IMR-90 (cell line): ENCODE measurements around the gene IGF2. TPM values are rescaled to one million over a fixed set of nuclear protein-coding genes. Genes with fewer than 3 reads are reported as not detected.

Experiments
- ATAC-seq: fragments of 200-7000 bp; cut with Tn5 transposase; 2 replicates; pipeline ENCODE4 v1.9.1; 2020; ENCODE audit warnings: low read depth, mild to moderate bottlenecking, moderate library complexity
- BruUV-seq: library from RNA; stranded (reverse); fragments of 400-500 nt; replicated peaks from 2 replicates; lab custom pipeline; 2021; lab: Mats Ljungman, UMichigan
- CTCF ChIA-PET: fragments of 300-600 bp; formaldehyde crosslinking; extraction: SDS; loops from one replicate; lab custom pipeline; 2021; ENCODE audit warnings: antibody characterized with exemption; lab: Yijun Ruan, JAX
- POLR2A ChIA-PET: fragments of 300-600 bp; sonication (Branson Sonifier 250); formaldehyde crosslinking; loops from one replicate; lab custom pipeline; 2022; ENCODE audit warnings: antibody characterized with exemption; ENCODE audit not compliant: unreplicated experiment; lab: Charles Lee
- DNase-seq: peaks from one replicate; pipeline ENCODE4 v3.0.0; 2013
- H2AFZ ChIP-seq: replicated peaks from 2 replicates; pipeline ENCODE3; 2013; ENCODE audit warnings: low read length, mild to moderate bottlenecking; ENCODE audit not compliant: poor library complexity
- H2AK5ac ChIP-seq: 2 replicates; pipeline ENCODE4 v1.6.1; 2013; ENCODE audit warnings: low read depth, low read length, inconsistent platforms
- H2AK9ac ChIP-seq: replicated peaks from 2 replicates; pipeline ENCODE3; 2013; ENCODE audit warnings: mild to moderate bottlenecking, low read depth, low read length, moderate library complexity; ENCODE audit not compliant: poor library complexity
- H2BK120ac ChIP-seq: 2 replicates; pipeline ENCODE4 v1.6.1; 2013; ENCODE audit warnings: low read depth, low read length, inconsistent platforms
- H2BK15ac ChIP-seq: 3 replicates; pipeline ENCODE4 v1.6.1; 2013; ENCODE audit warnings: low read depth, low read length, inconsistent platforms
- H2BK20ac ChIP-seq: 2 replicates; pipeline ENCODE4 v1.6.1; 2013; ENCODE audit warnings: low read depth, mild to moderate bottlenecking, inconsistent platforms, low read length, moderate library complexity
- H2BK5ac ChIP-seq: 2 replicates; pipeline ENCODE4 v1.6.1; 2013; ENCODE audit warnings: mild to moderate bottlenecking, low read depth, low read length, inconsistent platforms; ENCODE audit not compliant: poor library complexity, severe bottlenecking
- H3K14ac ChIP-seq: replicated peaks from 2 replicates; pipeline ENCODE4 v1.6.1; 2013; ENCODE audit warnings: low read depth, low read length, inconsistent platforms
- H3K18ac ChIP-seq: 2 replicates; pipeline ENCODE4 v1.6.1; 2013; ENCODE audit warnings: low read depth, low read length, control low read depth
- H3K23ac ChIP-seq: 2 replicates; pipeline ENCODE4 v1.6.1; 2013; ENCODE audit warnings: low read depth, low read length, inconsistent platforms
- H3K27ac ChIP-seq: 2 replicates; pipeline ENCODE4 v1.5.1; 2013; ENCODE audit warnings: mild to moderate bottlenecking, control low read depth, low read length; ENCODE audit not compliant: insufficient read depth
- H3K27me3 ChIP-seq: 2 replicates; pipeline ENCODE4 v1.6.1; 2013; ENCODE audit warnings: low read length; ENCODE audit not compliant: control insufficient read depth, insufficient read depth
- H3K36me3 ChIP-seq: 2 replicates; pipeline ENCODE4 v1.6.1; 2013; ENCODE audit warnings: low read length, mixed read lengths; ENCODE audit not compliant: control insufficient read depth, insufficient read depth
- H3K4ac ChIP-seq: 2 replicates; pipeline ENCODE4 v1.6.1; 2013; ENCODE audit warnings: low read depth, low read length, inconsistent platforms
- H3K4me1 ChIP-seq: 2 replicates; pipeline ENCODE4 v1.6.1; 2013; ENCODE audit warnings: low read length, mixed read lengths; ENCODE audit not compliant: control insufficient read depth, insufficient read depth
- H3K4me2 ChIP-seq: 2 replicates; pipeline ENCODE4 v1.6.1; 2013; ENCODE audit warnings: low read depth, mild to moderate bottlenecking, control low read depth, low read length, moderate library complexity
- H3K4me3 ChIP-seq: 2 replicates; pipeline ENCODE4 v1.5.1; 2013; ENCODE audit warnings: low read depth, mild to moderate bottlenecking, control low read depth, low read length, moderate library complexity; ENCODE audit not compliant: insufficient read depth
- H3K56ac ChIP-seq: 2 replicates; pipeline ENCODE4 v1.6.1; 2013; ENCODE audit warnings: low read length, inconsistent platforms; ENCODE audit not compliant: insufficient read depth; ENCODE audit errors: extremely low read depth
- H3K79me1 ChIP-seq, 2 experiments: 2 replicates each; pipeline ENCODE4 v1.6.1; 2013; ENCODE audit warnings: low read length in 2 of 2, inconsistent platforms in 1 of 2, low read depth in 1 of 2
- H3K9ac ChIP-seq: 2 replicates; pipeline ENCODE4 v1.6.1; 2013; ENCODE audit warnings: low read depth, low read length, control low read depth
- H3K9me1 ChIP-seq: 2 replicates; pipeline ENCODE4 v1.6.1; 2013; ENCODE audit warnings: low read length, inconsistent platforms; ENCODE audit not compliant: insufficient read depth
- H3K9me3 ChIP-seq: 2 replicates; pipeline ENCODE4 v1.6.1; 2013; ENCODE audit warnings: low read length; ENCODE audit not compliant: control insufficient read depth, insufficient read depth
- H4K20me1 ChIP-seq: 2 replicates; pipeline ENCODE4 v1.6.1; 2013; ENCODE audit warnings: low read length, inconsistent platforms; ENCODE audit not compliant: insufficient read depth
- H4K5ac ChIP-seq: 2 replicates; pipeline ENCODE4 v1.6.1; 2013; ENCODE audit warnings: mild to moderate bottlenecking, low read depth, low read length, control low read depth
- H4K8ac ChIP-seq, 2 experiments: 2 replicates each; pipeline ENCODE4 v1.6.1; 2013; ENCODE audit warnings: low read depth in 2 of 2, low read length in 2 of 2, control low read depth in 1 of 2, inconsistent platforms in 1 of 2
- H4K91ac ChIP-seq: 2 replicates; pipeline ENCODE4 v1.6.1; 2013; ENCODE audit warnings: low read depth, low read length, inconsistent platforms; ENCODE audit not compliant: insufficient read depth
- BHLHE40 ChIP-seq: fragments of 150-350 bp; IDR thresholded peaks from 2 replicates; pipeline ENCODE4 v1.6.1; 2016; ENCODE audit warnings: mild to moderate bottlenecking, low read depth, low read length
- CEBPB ChIP-seq: IDR thresholded peaks from 2 replicates; pipeline ENCODE4 v1.6.1; 2012; ENCODE audit warnings: low read depth, low read length, improper control_type of control experiment
- CHD1 ChIP-seq: IDR thresholded peaks from 2 replicates; pipeline ENCODE4 v1.6.1; 2012; ENCODE audit warnings: low read depth, low read length, improper control_type of control experiment
- CTCF ChIP-seq: conservative IDR thresholded peaks from 2 replicates; pipeline ENCODE4 v1.5.1; 2012; ENCODE audit warnings: mild to moderate bottlenecking, low read depth, low read length, improper control_type of control experiment
- FOS ChIP-seq: fragments of 150-350 bp; IDR thresholded peaks from 2 replicates; pipeline ENCODE4 v1.6.1; 2016; ENCODE audit warnings: low read depth, low read length
- NFE2L2 ChIP-seq: fragments of 150-350 bp; IDR thresholded peaks from 2 replicates; pipeline ENCODE4 v1.6.1; 2016; ENCODE audit warnings: low read depth, mild to moderate bottlenecking, low read length
- POLR2A ChIP-seq: IDR thresholded peaks from 2 replicates; pipeline ENCODE4 v1.6.1; 2012; ENCODE audit warnings: mild to moderate bottlenecking, low read depth, low read length
- RAD21 ChIP-seq: IDR thresholded peaks from 2 replicates; pipeline ENCODE4 v1.6.1; 2012; ENCODE audit warnings: low read length, improper control_type of control experiment
- USF2 ChIP-seq: fragments of 150-350 bp; IDR thresholded peaks from 2 replicates; pipeline ENCODE4 v1.6.1; 2017; ENCODE audit warnings: mild to moderate bottlenecking, antibody characterized with exemption, low read length, low read depth
- WGBS, 2 experiments: methylation state at CpG; one replicate each; pipeline versions ENCODE4 v1.1.5 to v1.1.7; 2013; ENCODE audit warnings: missing lambda C conversion rate in 2 of 2; ENCODE audit not compliant: insufficient read length in 1 of 2; ENCODE audit errors: extremely low coverage in 2 of 2; 5-methylcytosine and 5-hydroxymethylcytosine counted together
- dilution Hi-C: fragments of 300-500 bp; cut with HindIII; formaldehyde crosslinking; loops from one replicate; pipeline ENCODE4 v1.14.3; 2018; ENCODE audit warnings: low sequenced_read_pairs; ENCODE audit not compliant: unreplicated experiment
- in situ Hi-C: fragments of 300-500 bp; cut with MboI; formaldehyde crosslinking; loops from 3 replicates; pipeline ENCODE4 v1.14.3; 2019; ENCODE audit warnings: low sequenced_read_pairs, inconsistent platforms, mixed read lengths
- intact Hi-C: fragments of 100-400 bp; cut with micrococcal nuclease; formaldehyde crosslinking; loops from 2 replicates; pipeline ENCODE4 v1.10.0; 2022
- polyA plus RNA-seq, 3 experiments: library from polyadenylated mRNA; depleted of rRNA; stranded (reverse); fragments of >200 nt; gene quantifications; 2 replicates each; pipeline ENCODE4 v1.2.3, GENCODE V29; 2012; ENCODE audit warnings: low replicate concordance in 1 of 3
- total RNA-seq: library from RNA; depleted of rRNA; stranded (reverse); fragments of >200 nt; gene quantifications from 2 replicates; pipeline ENCODE4 v1.2.3, GENCODE V29; 2012

Gene IGF2
- total and polyA plus RNA-seq, 2 of the 4 experiments (the other 2 are of a cell fraction), result 2.3 to 21.8 TPM

GRCh38 chr11:2169626-2170570 is 30.7 kb upstream of the IGF2 start:
- ChIA-PET POLR2A (interaction anchor here (0.6 kb wide), 1 partner anchor 39 kb away, joined by 3 read pairs; no protein-coding TSS in a partner anchor), CTCF (no interaction called here)
- H2BK5ac ChIP-seq, result no peak overlapping the region
- H3K9me1 ChIP-seq, result no peaks in the 10 kb centered on the region
- no peak overlapping the region for H3K4me3 ChIP-seq
- H3K27ac ChIP-seq, result no peak overlapping the region
- dilution Hi-C loops, result no loop called here
- no peak overlapping the region for H3K18ac ChIP-seq
- DNase-seq (no peak), ATAC-seq (no peak)
- H2BK15ac ChIP-seq, result no peak overlapping the region
- 84% methylated on average over 11 of the region's 45 CpGs; no CpG with 5 or more reads in 1 of the 2 experiments for WGBS, 2 experiments
- no TSS peak for BruUV-seq
- H4K5ac ChIP-seq, result no peak overlapping the region
- TF ChIP-seq BHLHE40 (no peak), CEBPB (no peak), NFE2L2 (no peak), CHD1 (no peak), POLR2A (no peak), USF2 (no peak), RAD21 (no peak), FOS (no peak), CTCF (no peak)
- H3K4ac ChIP-seq, result no peak overlapping the region
- H4K91ac ChIP-seq, result no peak overlapping the region
- H2AK9ac ChIP-seq, result no peak overlapping the region
- H3K79me1 ChIP-seq, result no peaks in the 10 kb centered on the region
- H3K27me3 ChIP-seq, result peaks cover 13% of the 10 kb centered on the region; the same call in 1 of the 2 replicates
- H2AFZ ChIP-seq, result no peak overlapping the region
- H4K20me1 ChIP-seq, result no peaks in the 10 kb centered on the region; the same call in 1 of the 2 replicates
- no peak overlapping the region for H3K23ac ChIP-seq
- H3K36me3 ChIP-seq, result no peaks in the 10 kb centered on the region
- H2AK5ac ChIP-seq, result no peak overlapping the region
- H2BK20ac ChIP-seq, result no peak overlapping the region
- H3K9ac ChIP-seq, result no peak overlapping the region
- no peak overlapping the region for H3K4me2 ChIP-seq
- intact Hi-C loops, result no loop called here
- no peak overlapping the region for H4K8ac ChIP-seq
- no peak overlapping the region for H3K14ac ChIP-seq
- H3K9me3 ChIP-seq, result no peaks in the 10 kb centered on the region
- no peak overlapping the region for H2BK120ac ChIP-seq
- no peaks in the 10 kb centered on the region for H3K4me1 ChIP-seq
- H3K56ac ChIP-seq, result no peak overlapping the region
- in situ Hi-C loops, result no loop called here
